ENCODE data around the gene ANKS1B.

- no peak for TF ChIP-seq CTCF (IDR thresholded peaks at IDR 0.05)
- TF ChIP-seq POLR2A (IDR thresholded peaks at IDR 0.05): no peak
These were observed 373.1 kb downstream of the ANKS1B start for GRCh38 chr12:99611599-99611998.

All from thyroid gland (tissue), 4 donors.